Astrocyte of the spinal cord (primary cell): ENCODE measurements around the gene SERPINA9.

ENCODE experiments used
- DNase-seq: peaks from one replicate; pipeline ENCODE4 v3.0.0; 2011; ENCODE audit warnings: low read depth, low spot score
- H3K4me3 ChIP-seq: 2 replicates; pipeline ENCODE4 v1.5.1; 2011; ENCODE audit warnings: low read depth, mild to moderate bottlenecking, low read length, moderate library complexity
- CTCF ChIP-seq: IDR thresholded peaks from 2 replicates; pipeline ENCODE4 v1.5.1; 2012; ENCODE audit warnings: low read depth, mild to moderate bottlenecking, low read length, inconsistent platforms
- in situ Hi-C: cut with HindIII; loops from 2 replicates; pipeline ENCODE4 v1.10.0; 2017; ENCODE audit warnings: low sequenced_read_pairs

The SERPINA9 gene, protein sequence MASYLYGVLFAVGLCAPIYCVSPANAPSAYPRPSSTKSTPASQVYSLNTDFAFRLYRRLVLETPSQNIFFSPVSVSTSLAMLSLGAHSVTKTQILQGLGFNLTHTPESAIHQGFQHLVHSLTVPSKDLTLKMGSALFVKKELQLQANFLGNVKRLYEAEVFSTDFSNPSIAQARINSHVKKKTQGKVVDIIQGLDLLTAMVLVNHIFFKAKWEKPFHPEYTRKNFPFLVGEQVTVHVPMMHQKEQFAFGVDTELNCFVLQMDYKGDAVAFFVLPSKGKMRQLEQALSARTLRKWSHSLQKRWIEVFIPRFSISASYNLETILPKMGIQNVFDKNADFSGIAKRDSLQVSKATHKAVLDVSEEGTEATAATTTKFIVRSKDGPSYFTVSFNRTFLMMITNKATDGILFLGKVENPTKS

DNA sequence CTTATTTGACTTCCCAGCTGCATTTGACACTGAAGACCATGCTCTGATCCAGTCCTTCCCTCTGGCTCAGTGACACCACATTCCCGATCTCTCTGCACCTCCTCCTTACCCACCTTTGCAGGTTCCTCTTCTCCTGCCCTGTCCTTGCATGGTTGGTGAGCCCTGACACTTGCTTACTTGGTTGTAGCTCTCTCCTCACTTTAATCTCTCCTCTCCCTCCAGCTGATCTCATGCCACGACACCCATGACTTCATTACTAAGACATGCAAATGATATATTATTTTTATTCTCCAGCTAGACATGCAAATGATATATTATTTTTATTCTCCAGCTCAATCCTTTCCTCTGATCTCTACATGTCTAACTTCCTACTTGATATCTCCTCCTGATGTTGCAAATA lies at the start of gene SERPINA9:
SERPINA9 (minus strand) TSS at position 175 of the 400 bp plus-strand sequence. CDS start 6,357 bp downstream, outside the sequence.
- no peak for TF ChIP-seq CTCF
- DNase-seq = no peak
- in situ Hi-C loops = no loop called here
- H3K4me3 ChIP-seq = no peak within 1 kb of the TSS

GRCh38 chr14:94524093-94524492 lies 48.1 kb upstream of the SERPINA9 start:
- no peak overlapping the region for H3K4me3 ChIP-seq
- in situ Hi-C loops = no loop called here
- no peak for DNase-seq
- no peak for TF ChIP-seq CTCF

GRCh38 chr14:94523265-94523664 lies 47.3 kb upstream of the SERPINA9 start:
- TF ChIP-seq CTCF = no peak
- H3K4me3 ChIP-seq = no peak overlapping the region
- no peak for DNase-seq
- in situ Hi-C loops = no loop called here

DNA sequence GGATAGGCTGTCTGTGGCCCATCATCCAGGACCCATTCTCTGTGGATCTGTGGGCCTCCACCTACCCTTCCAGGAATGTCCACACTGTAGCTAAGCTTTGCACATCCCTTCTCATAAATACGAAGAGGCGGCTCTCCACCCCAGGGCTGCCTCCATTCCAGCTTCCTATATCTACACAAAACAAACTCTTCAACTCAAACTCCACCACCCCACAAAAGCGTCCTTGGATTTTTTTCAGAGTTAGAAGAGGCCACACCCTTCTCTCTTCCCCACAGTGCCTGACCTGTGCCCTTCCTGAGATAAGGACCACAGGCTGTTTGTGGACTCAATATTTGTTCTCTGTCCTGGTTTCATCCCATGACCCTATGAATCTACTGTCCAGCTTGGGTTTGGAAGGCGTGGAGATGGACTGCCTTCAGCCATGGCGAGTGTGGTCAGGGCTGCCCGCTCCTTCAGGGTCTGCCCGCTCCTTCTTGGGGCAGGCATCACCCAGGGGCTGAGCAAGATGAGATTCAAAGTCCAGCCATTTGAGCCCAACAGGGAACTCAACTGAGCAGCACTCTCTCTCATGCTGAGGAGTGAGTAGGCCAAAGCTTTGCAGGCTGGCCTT lies 46.2 kb upstream of the SERPINA9 start:
- no peak for DNase-seq
- in situ Hi-C loops = no loop called here

GRCh38 chr14:94521375-94522114 lies 45.5 kb upstream of the SERPINA9 start:
- no peak for TF ChIP-seq CTCF
- DNase-seq = no peak
- in situ Hi-C loops = no loop called here
- H3K4me3 ChIP-seq = no peak overlapping the region

More for the DNA sequence above, 46.2 kb upstream of the SERPINA9 start:
- no peak for TF ChIP-seq CTCF
- no peak overlapping the region for H3K4me3 ChIP-seq

GRCh38 chr14:94517641-94518257 lies 41.8 kb upstream of the SERPINA9 start:
- in situ Hi-C loops = no loop called here
- no peak overlapping the region for H3K4me3 ChIP-seq
- no peak for TF ChIP-seq CTCF
- peak; percentile 1 for DNase-seq
